ENCODE measurements around the gene THSD7B. TPM values are rescaled to one million over a fixed set of nuclear protein-coding genes. Genes with fewer than 3 reads are reported as not detected.

The THSD7B gene
- total and polyA plus RNA-seq, 9 donors, result 0.27 to 1.8 (median 0.77) TPM

- WGBS (ENCODE audit: insufficient coverage), result no CpG with 5 or more reads among the region's 1 CpG
- Histone ChIP-seq H3K27me3 (ENCODE audit: control insufficient read depth, insufficient read depth, low read length) (no peaks in the 10 kb centered on the region), H3K4me3 (ENCODE audit: low read length) (no peak overlapping the region), H3K27ac (ENCODE audit: low read length) (no peak overlapping the region), H3K9me3 (replicated peaks; ENCODE audit: control insufficient read depth, low read depth, low read length) (no peaks in the 10 kb centered on the region), H3K4me1 (ENCODE audit: control insufficient read depth, insufficient read depth, low read length) (no peaks in the 10 kb centered on the region), H3K36me3 (ENCODE audit: control insufficient read depth, insufficient read depth, low read length) (no peaks in the 10 kb centered on the region)
- DNase-seq, result peak; percentile 2
Measured at GRCh38 chr2:137435162-137435561, 669.8 kb downstream of the THSD7B start.

- Histone ChIP-seq H3K27me3 (ENCODE audit: control insufficient read depth, insufficient read depth, low read length) (no peaks in the 10 kb centered on the region), H3K36me3 (ENCODE audit: control insufficient read depth, insufficient read depth, low read length) (no peaks in the 10 kb centered on the region), H3K27ac (ENCODE audit: low read length) (no peak overlapping the region), H3K4me3 (ENCODE audit: low read length) (no peak overlapping the region), H3K4me1 (ENCODE audit: control insufficient read depth, insufficient read depth, low read length) (no peaks in the 10 kb centered on the region), H3K9me3 (replicated peaks; ENCODE audit: control insufficient read depth, low read depth, low read length) (no peaks in the 10 kb centered on the region)
- DNase-seq, result no peak
- no CpG with 5 or more reads among the region's 2 CpGs for WGBS (ENCODE audit: insufficient coverage)
Measured at GRCh38 chr2:137437386-137437785, 672.0 kb downstream of the THSD7B start.

GRCh38 chr2:137444970-137445369, 679.6 kb downstream of the THSD7B start:
- no CpG with 5 or more reads among the region's 1 CpG for WGBS (ENCODE audit: insufficient coverage)
- no peak for DNase-seq
- H3K27me3 ChIP-seq (ENCODE audit: control insufficient read depth, insufficient read depth, low read length), result no peaks in the 10 kb centered on the region
- no peaks in the 10 kb centered on the region for H3K4me1 ChIP-seq (ENCODE audit: control insufficient read depth, insufficient read depth, low read length)
- no peaks in the 10 kb centered on the region for H3K9me3 ChIP-seq (replicated peaks; ENCODE audit: control insufficient read depth, low read depth, low read length)
- no peak overlapping the region for H3K27ac ChIP-seq (ENCODE audit: low read length)
- H3K36me3 ChIP-seq (ENCODE audit: control insufficient read depth, insufficient read depth, low read length), result no peaks in the 10 kb centered on the region
- H3K4me3 ChIP-seq (ENCODE audit: low read length), result no peak overlapping the region

GRCh38 chr2:137449454-137449853, 684.1 kb downstream of the THSD7B start:
- Histone ChIP-seq H3K4me3 (ENCODE audit: low read length) (no peak overlapping the region), H3K27ac (ENCODE audit: low read length) (no peak overlapping the region), H3K27me3 (ENCODE audit: control insufficient read depth, insufficient read depth, low read length) (no peaks in the 10 kb centered on the region), H3K4me1 (ENCODE audit: control insufficient read depth, insufficient read depth, low read length) (no peaks in the 10 kb centered on the region), H3K9me3 (replicated peaks; ENCODE audit: control insufficient read depth, low read depth, low read length) (no peaks in the 10 kb centered on the region), H3K36me3 (ENCODE audit: control insufficient read depth, insufficient read depth, low read length) (no peaks in the 10 kb centered on the region)
- no peak for DNase-seq

- Histone ChIP-seq H3K4me1 (ENCODE audit: control insufficient read depth, insufficient read depth, low read length) (no peaks in the 10 kb centered on the region), H3K4me3 (ENCODE audit: low read length) (no peak overlapping the region), H3K27me3 (ENCODE audit: control insufficient read depth, insufficient read depth, low read length) (no peaks in the 10 kb centered on the region), H3K27ac (ENCODE audit: low read length) (no peak overlapping the region), H3K36me3 (ENCODE audit: control insufficient read depth, insufficient read depth, low read length) (no peaks in the 10 kb centered on the region), H3K9me3 (replicated peaks; ENCODE audit: control insufficient read depth, low read depth, low read length) (no peaks in the 10 kb centered on the region)
- WGBS (ENCODE audit: insufficient coverage), result no CpG with 5 or more reads among the region's 2 CpGs
- no peak for DNase-seq
Measured at GRCh38 chr2:137454886-137455285, 689.5 kb downstream of the THSD7B start.

- Histone ChIP-seq H3K27me3 (ENCODE audit: control insufficient read depth, insufficient read depth, low read length) (no peaks in the 10 kb centered on the region), H3K9me3 (replicated peaks; ENCODE audit: control insufficient read depth, low read depth, low read length) (no peaks in the 10 kb centered on the region), H3K4me1 (ENCODE audit: control insufficient read depth, insufficient read depth, low read length) (no peaks in the 10 kb centered on the region), H3K36me3 (ENCODE audit: control insufficient read depth, insufficient read depth, low read length) (no peaks in the 10 kb centered on the region), H3K27ac (ENCODE audit: low read length) (no peak overlapping the region), H3K4me3 (ENCODE audit: low read length) (no peak overlapping the region)
- peak; percentile 42 for DNase-seq
- 8% methylated on average over 2 of the region's 3 CpGs for WGBS (ENCODE audit: insufficient coverage)
Measured at GRCh38 chr2:137467246-137467862, 702.0 kb downstream of the THSD7B start.

- Histone ChIP-seq H3K36me3 (ENCODE audit: control insufficient read depth, insufficient read depth, low read length) (no peaks in the 10 kb centered on the region), H3K27me3 (ENCODE audit: control insufficient read depth, insufficient read depth, low read length) (no peaks in the 10 kb centered on the region), H3K4me1 (ENCODE audit: control insufficient read depth, insufficient read depth, low read length) (no peaks in the 10 kb centered on the region), H3K9me3 (replicated peaks; ENCODE audit: control insufficient read depth, low read depth, low read length) (no peaks in the 10 kb centered on the region), H3K4me3 (ENCODE audit: low read length) (no peak overlapping the region), H3K27ac (ENCODE audit: low read length) (no peak overlapping the region)
- no CpG with 5 or more reads among the region's 5 CpGs for WGBS (ENCODE audit: insufficient coverage)
- peak; percentile 5 for DNase-seq
Measured at GRCh38 chr2:137493261-137493660, 727.9 kb downstream of the THSD7B start.

GRCh38 chr2:137500599-137500998, 735.3 kb downstream of the THSD7B start:
- no peaks in the 10 kb centered on the region for H3K9me3 ChIP-seq (replicated peaks; ENCODE audit: control insufficient read depth, low read depth, low read length)
- no CpG with 5 or more reads among the region's 3 CpGs for WGBS (ENCODE audit: insufficient coverage)

GRCh38 chr2:137507237-137507636, 741.9 kb downstream of the THSD7B start:
- DNase-seq, result no peak
- no CpG with 5 or more reads among the region's 2 CpGs for WGBS (ENCODE audit: insufficient coverage)
- no peaks in the 10 kb centered on the region for H3K9me3 ChIP-seq (replicated peaks; ENCODE audit: control insufficient read depth, low read depth, low read length)
- no peaks in the 10 kb centered on the region for H3K4me1 ChIP-seq (ENCODE audit: control insufficient read depth, insufficient read depth, low read length)
- no peaks in the 10 kb centered on the region for H3K36me3 ChIP-seq (ENCODE audit: control insufficient read depth, insufficient read depth, low read length)
- H3K27me3 ChIP-seq (ENCODE audit: control insufficient read depth, insufficient read depth, low read length), result peaks cover 2% of the 10 kb centered on the region
- no peak overlapping the region for H3K27ac ChIP-seq (ENCODE audit: low read length)
- no peak overlapping the region for H3K4me3 ChIP-seq (ENCODE audit: low read length)

More at GRCh38 chr2:137500599-137500998, 735.3 kb downstream of the THSD7B start:
- no peak for DNase-seq
- Histone ChIP-seq H3K4me1 (ENCODE audit: control insufficient read depth, insufficient read depth, low read length) (no peaks in the 10 kb centered on the region), H3K27me3 (ENCODE audit: control insufficient read depth, insufficient read depth, low read length) (no peaks in the 10 kb centered on the region), H3K27ac (ENCODE audit: low read length) (no peak overlapping the region), H3K36me3 (ENCODE audit: control insufficient read depth, insufficient read depth, low read length) (no peaks in the 10 kb centered on the region), H3K4me3 (ENCODE audit: low read length) (no peak overlapping the region)

GRCh38 chr2:137508739-137509384, 743.5 kb downstream of the THSD7B start:
- Histone ChIP-seq H3K27ac (ENCODE audit: low read length) (no peak overlapping the region), H3K36me3 (ENCODE audit: control insufficient read depth, insufficient read depth, low read length) (no peaks in the 10 kb centered on the region), H3K4me1 (ENCODE audit: control insufficient read depth, insufficient read depth, low read length) (no peaks in the 10 kb centered on the region), H3K27me3 (ENCODE audit: control insufficient read depth, insufficient read depth, low read length) (peaks cover 2% of the 10 kb centered on the region), H3K9me3 (replicated peaks; ENCODE audit: control insufficient read depth, low read depth, low read length) (no peaks in the 10 kb centered on the region), H3K4me3 (ENCODE audit: low read length) (no peak overlapping the region)
- DNase-seq, result no peak
- WGBS (ENCODE audit: insufficient coverage), result 69% methylated on average over 5 of the region's 5 CpGs
